GM18505 (cell line): ENCODE data around the gene WDR81.

Source experiments
- ATAC-seq: cut with Tn5 transposase; IDR thresholded peaks from one replicate; pipeline ENCODE4 v1.9.1; 2021; ENCODE audit not compliant: unreplicated experiment
- POLR2A ChIP-seq: IDR thresholded peaks from 4 replicates; pipeline ENCODE4 v1.6.1; 2011; ENCODE audit warnings: borderline replicate concordance; ENCODE audit not compliant: insufficient read depth, insufficient read length; ENCODE audit errors: extremely low read depth

Gene WDR81

DNA sequence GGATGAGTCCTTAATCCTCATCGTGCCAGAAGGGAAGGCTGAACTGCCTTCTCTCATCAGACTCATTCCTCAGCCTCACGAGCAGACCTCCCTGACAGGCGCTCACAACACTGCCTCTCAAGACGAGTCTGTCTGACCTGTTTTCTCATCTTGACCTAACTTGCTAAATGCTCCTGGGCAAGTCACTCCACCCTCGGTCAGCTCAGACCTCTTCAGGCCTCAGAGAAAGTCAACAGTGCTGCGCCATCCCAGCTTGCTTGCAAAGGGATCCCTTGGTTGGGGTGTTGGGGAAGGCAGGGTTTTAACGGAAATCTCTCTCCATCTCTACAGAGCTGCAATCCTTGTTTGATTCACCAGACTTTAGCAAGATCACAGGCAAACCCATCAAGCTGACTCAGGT is 52.4 kb downstream of the WDR81 start:
- no peak for ATAC-seq
- no peak for TF ChIP-seq POLR2A

DNA sequence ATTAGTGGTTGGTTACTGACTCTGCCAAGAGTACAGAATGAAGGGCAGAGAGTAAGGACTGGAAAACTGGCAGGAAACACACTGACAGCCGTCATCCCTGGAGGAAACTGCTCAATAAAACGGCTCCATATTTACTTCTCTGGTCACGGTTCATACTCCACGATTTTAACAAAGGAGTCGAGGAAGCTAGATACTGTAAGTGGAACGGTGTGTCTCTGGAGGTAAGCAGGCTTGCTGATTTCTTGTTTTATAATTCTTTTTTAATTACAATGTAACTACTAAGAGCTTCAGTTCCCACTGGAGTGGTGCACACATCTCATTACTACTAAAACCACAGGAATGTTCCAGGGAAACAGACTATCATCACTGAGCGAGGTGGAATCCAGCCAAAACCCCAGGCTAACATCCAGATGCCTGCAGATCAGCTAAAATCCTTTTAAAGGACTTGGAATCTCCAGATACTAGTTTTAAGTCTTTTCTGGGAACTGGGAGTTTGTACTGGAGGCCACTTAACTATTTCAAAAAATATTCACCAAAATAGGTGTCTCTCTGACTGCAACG is 55.1 kb downstream of the WDR81 start:
- ATAC-seq: no peak

DNA sequence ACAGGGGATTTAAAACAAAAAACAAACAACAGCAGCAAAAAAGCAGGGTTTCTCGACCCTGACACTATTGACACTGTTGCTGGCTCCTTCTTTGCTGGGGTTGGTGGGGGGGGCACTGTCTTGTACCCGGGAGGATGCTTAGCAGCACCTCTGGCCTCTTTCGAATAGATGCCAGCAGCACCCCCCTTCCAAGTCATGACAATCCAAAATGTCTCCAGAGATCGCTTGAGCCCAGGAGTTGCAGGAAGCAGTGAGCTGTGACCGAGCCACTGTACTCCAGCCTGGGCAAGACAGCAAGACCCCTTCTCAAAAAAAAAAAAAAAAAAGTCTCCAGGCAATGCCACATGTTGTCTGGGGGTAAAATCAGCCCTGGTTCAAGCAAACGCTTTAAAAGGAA is 57.7 kb downstream of the WDR81 start:
- no peak for ATAC-seq
- TF ChIP-seq POLR2A: no peak

More for the DNA sequence above, 55.1 kb downstream of the WDR81 start:
- TF ChIP-seq POLR2A: no peak

DNA sequence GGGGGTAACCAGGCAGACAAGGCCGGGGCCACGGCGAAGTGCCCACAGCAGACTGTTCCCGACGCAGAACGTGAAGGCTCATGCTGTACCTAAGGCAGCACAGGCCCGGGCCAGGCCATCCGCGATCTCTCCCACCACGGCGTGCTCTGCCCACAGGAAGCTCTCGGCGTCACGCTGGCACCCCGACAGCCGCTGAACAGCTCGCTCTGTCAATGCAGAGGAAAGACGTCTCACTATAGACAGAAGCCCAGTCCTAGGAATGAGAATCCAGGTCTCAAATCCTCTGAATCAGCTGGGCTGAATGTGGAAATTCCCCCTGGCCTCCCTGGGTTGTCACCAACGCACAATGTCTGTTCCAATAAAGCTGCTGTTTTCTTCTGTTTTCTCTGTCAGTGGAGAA is 58.8 kb downstream of the WDR81 start:
- no peak for ATAC-seq
- no peak for TF ChIP-seq POLR2A

DNA sequence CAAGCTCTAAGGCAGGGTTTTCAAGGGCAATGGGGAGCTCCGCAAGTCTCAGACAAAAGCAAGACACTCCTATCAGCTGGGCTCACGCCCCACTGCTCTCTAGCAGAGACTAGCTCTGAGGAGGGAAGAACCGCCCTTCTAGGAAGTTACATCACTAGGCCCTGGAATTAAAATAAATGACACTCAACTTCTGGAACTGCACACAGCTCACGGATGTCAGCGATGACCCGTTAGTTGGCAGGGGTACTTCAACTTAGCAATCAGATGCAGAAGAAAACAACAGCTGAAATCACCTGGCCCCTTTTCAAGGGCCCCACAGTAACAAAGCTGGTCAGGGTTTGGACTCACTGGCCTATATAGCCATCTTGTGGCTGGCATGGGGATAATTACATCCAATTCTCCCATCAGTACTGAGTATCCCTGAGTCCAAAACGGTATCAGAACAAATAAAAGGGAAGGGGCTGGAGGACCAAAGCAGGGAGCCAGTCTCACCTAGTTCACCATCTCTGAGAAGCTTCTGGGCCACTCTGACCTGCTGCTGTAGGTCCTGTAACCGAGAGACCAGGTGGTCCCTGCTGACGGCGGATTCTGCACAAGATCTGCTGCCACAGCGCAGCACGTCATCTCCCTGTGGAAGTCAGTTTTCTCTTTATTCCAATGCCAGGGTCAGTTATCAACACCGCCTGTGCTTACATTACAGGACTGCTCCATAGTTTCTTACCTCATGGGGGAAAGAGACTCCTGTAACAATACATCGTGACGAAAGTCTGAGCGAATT is 59.5 kb downstream of the WDR81 start:
- TF ChIP-seq POLR2A: no peak
- ATAC-seq: no peak

DNA sequence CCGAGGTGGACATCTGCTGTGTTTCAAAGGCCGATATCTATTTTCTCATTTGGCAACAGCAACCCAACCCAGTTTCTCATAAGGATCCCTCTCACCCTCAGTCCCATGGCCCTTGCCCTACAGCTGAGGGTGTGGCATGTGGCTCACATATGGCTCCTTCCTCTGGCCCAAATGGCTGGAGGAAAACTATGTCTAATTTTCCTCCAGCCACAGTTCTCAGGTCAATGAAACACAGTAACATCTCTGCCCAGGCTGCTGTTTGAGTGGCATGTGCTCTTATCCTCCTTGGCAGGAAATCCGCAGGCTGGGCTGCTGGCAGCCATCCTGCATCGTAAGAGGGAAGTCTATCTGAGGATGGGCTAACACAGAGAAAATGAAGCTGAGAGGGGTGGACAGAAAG is 61.4 kb downstream of the WDR81 start:
- no peak for TF ChIP-seq POLR2A
- ATAC-seq: no peak

DNA sequence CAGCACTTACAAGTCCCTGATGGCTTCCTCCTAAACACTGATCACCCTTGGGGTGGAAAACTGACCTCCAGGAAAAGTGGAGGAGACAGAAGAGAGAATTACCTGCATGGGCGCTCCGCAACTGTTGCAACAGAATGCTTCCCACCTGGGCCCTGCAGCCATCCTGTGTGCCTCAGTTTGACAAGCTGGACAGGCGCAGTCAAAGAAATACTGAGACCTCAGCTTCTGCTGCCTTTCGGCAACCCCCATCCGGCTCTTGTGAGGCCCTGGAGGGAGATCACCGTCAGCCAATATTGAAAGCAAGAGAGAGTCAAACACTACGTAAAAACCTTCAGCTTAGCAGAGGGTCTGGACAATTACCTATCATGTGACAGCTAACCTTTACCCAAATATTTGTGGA is 62.2 kb downstream of the WDR81 start:
- no peak for TF ChIP-seq POLR2A
- ATAC-seq: no peak

DNA sequence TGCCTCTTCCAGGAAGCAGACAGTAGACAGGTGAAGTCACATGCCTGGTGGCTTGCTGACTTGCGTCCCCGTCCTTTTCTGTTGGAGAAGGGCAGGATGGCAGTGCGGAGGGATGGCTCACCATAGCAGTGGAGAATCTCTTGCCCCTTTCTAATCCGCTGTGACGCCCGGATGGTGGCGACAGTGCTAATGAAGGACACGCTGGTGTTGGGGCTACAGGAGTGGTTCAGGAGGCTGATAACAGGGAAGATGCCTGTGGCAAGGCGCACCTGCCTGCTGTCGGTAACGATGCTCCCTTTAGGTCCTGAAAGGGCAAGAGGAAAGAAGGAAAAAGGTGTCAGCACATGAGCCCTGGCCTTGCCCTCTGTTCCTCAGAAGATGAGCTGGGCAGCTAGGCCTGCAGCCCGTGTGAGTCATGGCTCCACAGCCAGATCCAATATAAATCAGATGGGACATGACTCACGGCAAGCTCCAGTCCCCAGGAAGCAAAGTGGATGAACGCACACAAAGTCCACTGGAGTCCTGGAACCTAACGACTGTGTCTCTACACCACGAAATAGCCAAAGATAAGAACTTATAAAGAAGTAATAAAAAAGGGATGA is 62.9 kb downstream of the WDR81 start:
- no peak for ATAC-seq
- TF ChIP-seq POLR2A: no peak
